ENCODE results near the gene C20orf204.
A peak's percentile ranks its signal among the peaks of the same experiment; 100 is the strongest.

The C20orf204 gene

DNA sequence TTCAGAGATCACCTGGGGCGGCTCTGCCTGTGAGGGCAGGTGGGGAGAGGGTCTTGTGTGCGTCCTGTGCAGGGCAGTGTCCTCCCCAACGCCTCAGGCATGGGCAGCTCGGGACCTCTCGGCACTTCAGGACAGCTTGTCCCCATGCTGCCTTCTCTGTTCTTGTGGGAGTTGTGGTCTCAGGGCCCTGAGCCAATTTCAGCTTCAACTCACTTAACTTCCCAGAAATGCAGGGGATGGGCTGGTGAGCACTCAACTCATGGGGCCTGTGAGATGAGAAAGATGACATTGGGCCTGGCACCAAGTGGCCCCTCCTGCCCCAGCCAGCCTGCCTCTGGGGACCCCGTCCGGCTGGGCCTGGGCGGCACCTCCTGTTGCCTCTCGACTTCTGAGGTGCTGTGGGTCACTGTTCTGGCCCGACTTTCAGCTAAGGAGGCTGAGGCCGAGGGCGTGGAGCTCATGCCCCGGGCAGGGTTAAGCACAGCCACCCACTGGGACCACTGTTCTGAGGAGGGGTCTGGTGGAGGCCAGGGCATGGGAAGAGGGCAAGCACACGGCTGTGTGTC is 36.6 kb downstream of the C20orf204 start:
- DNase-seq = no peak

DNA sequence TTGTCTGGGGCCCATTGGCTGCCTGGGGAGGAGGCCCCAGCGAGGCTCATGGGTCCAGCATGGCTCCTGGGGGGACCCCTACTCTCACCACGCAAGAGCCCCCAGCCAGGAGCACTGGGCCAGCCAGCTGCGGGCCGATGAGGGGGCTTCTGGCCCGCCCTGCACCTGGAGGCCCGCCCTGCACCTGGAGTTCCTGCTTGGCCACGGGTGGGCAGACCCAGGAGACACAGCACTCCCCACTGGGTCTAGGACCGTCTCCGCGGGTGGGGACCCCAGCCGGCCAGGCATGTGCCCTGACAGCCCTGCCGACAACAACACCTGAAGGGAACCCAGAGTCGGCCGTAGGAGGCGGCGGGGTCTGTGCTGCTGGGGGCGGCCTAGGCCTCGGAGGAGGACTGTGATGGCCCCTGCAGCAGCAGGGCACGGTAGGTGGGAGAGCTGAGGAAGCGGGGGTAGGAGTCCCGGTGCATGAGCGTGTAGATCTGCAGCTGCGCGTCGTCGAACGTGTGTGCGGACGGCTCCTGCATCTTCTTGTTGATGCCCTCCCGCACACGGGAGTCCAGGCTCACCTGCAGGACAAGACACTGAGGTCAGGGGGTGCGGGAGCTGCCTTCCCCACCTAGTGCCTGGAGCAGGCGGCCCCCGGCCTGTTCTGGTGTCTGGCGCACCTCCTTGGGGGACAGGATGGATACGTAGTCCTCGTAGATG is 37.6 kb downstream of the C20orf204 start:
- DNase-seq = no peak

DNA sequence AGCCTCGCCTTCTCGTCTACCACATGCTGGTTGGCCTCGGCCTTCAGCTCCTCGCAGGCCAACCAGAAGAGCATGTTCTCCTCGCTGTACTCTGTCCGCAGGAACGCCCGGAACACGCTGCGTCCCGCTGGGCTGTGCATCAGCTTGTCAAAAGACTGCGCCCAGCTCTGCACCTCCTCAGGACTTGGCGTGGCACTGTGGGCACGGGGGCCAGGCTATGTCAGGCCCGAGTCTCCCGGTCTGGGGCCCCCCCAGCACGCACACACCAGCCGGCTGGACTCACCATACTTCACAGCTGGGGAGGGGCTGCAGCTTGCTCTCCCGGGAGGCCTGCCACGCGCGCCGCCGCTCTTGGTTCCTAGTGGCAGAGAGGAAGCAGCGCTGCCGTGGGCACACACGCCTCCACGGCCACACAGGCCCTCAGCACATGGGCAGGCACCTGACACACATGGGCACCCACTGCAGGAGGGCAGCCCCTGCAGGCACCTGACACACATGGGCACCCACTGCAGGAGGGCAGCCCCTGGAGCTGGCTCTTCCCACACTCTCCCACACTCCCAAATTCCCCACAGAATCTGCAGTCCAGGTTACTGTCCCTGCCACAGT is 38.3 kb downstream of the C20orf204 start:
- DNase-seq = no peak

DNA sequence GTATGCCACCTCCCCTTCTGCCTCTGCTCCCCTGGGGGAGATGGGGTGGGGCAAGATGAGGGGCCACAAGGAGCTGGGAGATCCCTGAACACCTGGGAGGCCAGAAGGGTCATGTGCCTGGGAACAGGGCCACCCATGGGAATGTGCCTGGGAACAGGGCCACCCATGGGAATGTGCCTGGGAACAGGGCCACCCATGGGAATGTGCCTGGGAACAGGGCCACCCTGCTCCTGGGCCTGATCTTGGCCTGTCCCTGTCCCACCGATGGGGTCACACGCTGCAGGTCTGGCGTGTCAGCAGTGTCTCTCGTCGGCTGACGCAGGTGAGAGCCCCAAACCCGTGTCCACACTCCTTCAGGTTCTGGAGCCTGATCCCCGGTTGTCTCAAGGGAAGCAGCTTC is 39.0 kb downstream of the C20orf204 start:
- DNase-seq = no peak

DNA sequence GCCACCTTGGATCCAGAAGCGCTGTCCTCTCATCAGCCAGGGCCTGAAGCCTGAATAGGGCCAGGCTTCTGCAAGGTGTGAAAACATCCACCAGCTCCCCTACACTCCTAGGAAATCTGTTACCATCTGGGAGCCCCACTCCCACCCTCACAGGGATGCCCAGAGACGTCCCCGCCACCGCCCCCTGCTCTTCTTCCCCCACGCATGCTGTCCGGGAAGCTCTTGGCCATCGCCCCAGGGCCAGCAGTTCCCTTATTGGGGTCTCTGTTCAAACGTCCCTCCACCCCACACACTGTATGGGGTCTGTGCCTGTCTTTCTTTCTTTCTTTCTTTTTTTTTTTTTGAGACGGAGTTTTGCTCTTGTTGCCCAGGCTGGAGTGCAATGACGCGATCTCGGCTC is 39.6 kb downstream of the C20orf204 start:
- no peak for DNase-seq

DNA sequence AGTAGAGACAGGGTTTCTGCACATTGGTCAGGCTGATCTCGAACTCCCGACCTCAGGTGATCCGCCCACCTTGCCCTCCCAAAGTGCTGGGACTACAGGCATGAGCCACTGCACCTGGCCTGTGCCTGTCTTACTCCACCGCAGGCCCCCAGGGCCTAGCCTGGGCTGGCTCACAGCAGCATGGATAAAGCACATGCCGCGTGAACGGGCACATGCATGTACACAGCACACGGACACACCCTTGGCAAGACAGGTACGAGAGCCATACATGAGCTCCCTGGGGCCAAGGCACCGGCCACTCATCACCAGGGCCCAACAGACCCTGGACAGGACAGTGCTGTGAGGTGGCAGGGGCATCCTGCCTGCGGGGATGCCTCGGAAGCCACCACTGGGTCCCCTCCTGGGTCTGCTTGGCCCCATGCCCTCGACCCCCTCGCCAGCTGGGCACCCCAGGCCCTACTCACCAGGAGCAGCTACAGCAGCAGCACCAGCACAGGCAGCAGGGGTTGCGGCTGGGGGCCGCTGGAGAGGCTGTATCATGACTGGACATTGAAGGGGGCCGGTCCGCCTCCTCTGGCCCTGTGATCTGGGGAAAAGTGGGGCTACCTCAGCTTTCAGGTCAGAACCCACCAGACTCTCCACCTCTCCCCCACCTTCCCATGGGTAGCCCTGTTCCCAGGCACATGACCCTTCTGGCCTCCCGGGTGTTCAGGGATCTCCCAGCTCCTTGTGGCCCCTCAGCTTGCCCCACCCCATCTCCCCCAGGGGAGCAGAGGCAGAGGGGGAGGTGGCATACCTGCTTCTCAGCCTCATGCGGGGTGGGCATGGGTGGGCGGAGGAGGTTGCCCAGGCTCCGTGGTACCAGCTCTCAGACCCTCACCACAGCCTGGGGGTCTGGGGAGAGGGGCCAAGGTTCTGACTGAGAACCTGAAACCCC is 40.3 kb downstream of the C20orf204 start:
- no peak for DNase-seq

DNA sequence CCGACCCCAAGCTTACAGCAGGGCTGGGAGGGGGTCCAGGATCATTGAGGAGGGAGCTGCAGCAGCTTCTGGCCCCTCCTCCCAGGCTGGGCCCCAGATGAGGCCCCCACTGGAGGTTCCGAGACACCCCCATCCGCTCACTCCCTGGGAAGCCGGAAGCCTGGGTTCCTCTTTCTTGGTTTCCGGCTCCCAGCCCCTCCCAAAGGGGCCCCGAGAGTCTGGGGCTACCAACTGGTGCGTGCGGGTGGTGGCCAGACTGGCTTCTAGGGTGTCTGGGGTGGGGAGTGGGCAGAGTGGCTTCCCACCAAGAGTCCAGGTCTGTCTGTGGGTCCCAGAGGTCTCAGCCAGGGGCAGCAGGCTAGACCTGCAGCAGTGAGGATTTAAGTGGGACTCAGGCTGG is 41.1 kb downstream of the C20orf204 start:
- DNase-seq = peak; percentile 42

DNA sequence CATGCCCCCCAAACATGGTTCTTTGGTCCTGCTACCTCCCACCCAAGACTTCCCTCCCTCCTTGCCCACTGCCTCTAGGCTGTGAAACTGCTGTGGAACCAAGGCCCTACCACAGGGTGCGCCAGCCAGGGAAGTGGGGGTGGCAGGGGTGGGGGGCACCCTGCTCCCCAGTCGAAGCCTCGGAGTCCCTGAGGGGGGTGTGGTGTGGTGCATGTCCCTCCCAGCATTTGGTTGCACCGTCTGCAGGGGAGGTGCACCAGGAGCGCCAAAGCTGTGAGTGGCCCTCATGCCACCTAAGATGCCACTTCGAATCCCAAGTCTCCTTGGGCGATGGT is 41.5 kb downstream of the C20orf204 start:
- DNase-seq = no peak

DNA sequence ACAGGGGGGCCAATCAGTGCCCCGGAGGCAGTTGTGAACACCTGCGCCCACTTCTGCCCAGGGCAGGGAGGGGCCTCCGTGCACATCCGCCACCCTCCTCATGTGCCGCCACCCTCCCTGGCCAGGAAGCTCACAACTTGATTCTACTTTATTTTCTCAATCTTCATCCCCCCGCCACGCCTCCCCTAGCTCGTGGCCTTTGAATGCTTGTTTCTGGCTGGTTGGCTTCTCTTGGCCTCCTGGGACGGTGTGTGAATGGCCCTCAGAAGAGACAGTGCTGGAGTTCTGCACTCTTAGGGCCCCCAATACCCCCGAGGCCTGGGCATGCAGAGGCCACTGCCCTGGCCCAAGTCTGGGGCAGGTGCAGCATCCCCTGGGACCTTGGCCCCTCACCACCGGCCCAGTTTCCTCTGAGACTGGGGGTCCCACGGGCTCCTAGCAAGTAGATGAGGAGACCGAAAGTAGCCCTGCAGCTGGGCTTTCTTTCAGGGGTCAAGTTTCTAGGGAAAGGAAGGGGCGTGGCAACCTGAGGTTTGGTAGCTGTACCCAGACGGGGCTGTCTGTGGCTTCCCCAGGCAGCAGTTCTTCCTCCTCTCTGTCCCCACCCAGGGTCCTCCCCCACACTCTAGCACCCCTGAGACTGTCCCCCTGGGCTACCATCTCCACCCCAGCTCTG is 42.0 kb downstream of the C20orf204 start:
- DNase-seq = peak; percentile 63

DNA sequence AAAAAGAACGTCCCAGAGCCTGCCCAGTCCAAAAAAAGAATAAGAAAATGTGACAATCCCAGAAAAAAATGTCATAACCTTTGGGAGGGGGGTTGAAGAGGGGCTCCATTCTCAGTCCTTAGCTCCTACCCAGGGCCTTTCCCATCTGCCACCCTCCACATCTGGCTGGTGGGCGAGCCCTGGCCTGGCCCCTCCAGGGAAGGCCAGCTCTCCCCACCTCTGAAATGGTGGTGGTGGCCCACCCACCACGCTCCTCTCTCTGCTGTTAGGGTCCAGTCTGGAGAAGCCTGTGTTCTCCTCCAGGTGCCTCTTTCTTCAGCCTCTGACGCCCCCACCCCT is 42.9 kb downstream of the C20orf204 start:
- DNase-seq = no peak

DNA sequence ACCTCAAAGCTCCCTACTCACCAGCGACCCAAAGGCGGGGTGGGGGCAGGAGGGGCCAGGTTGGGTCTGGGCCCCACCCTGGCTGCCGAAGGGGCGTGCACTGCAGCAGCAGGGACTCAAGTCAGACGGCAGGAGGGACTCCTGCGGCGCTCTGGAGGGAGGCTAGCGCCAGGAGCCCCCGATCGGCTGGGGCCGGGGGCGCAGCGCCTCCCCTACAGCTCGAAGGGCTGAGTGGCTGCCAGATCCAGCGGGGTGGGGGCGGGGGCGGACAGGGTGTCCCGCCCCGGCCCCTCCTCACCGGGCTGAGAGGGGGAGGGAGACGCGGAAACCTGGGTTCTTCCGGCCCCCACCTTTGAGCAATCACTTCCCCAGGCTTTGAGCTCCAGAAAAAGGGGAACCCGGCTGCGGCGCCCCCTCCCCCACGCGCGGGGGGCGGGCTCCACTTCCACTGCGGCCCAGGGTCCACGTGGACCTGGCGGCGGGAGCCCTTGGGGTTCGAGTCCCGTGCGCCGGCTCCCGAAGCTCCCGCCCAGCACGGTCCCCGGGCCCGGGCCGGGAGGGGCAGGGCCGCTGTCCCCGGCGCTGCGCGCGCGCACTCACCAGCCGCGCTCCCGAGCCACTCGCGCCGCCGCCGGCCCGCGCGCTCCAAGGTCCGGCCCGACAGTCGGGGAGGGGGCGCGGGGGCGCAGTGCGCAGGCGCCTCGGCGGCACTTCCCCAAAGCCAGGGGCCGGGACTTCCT is 43.5 kb downstream of the C20orf204 start, which contains the start of gene RGS19:
RGS19 (minus strand) TSS at position 246 of the 740 bp plus-strand sequence. CDS start 2,632 bp downstream, outside the sequence.
- peak; percentile 77 for DNase-seq

DNA sequence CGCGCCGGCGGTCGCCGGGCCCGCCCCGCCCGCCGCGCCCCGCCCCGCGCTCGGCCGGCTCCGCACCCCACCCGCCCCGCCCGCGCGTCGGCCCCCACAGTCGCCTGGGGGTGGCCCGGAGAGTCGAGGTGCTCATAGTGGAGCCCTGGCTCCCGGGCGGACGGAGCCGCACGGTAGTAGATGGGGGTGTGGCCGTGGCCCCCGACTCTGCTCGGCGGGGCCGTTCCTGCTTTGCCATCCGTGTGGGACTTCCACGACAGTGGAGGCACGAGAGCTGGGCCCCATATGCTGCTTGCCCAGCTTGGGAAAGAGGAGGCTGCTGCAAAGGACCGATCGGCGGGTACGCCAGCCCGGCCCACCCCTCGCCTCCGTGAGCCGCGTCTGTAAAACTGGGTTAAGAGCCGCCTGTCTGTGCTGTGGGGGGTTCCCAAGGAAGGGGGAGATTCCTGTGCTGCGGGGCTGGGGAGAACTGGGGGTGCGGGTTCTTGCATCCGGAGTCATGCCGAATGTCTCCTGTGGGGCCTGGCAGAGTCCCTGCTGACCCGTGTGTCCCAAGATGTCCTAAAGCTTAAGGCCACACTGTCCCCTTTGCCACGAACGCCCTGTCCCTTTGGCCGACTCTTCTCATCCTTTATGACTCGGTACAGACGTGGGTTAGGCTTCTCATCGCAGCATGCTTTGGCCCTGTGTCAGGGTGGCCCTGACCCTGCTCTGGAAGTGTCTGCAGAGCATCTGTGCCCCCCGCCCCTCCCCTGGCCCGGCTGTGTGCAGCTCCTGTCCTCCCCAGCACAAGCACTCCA is 44.2 kb downstream of the C20orf204 start, which contains the start of gene OPRL1:
OPRL1 (plus strand) TSS at position 70 of the 800 bp plus-strand sequence. CDS start 12,639 bp downstream, outside the sequence.
- peak; percentile 57 for DNase-seq

DNA sequence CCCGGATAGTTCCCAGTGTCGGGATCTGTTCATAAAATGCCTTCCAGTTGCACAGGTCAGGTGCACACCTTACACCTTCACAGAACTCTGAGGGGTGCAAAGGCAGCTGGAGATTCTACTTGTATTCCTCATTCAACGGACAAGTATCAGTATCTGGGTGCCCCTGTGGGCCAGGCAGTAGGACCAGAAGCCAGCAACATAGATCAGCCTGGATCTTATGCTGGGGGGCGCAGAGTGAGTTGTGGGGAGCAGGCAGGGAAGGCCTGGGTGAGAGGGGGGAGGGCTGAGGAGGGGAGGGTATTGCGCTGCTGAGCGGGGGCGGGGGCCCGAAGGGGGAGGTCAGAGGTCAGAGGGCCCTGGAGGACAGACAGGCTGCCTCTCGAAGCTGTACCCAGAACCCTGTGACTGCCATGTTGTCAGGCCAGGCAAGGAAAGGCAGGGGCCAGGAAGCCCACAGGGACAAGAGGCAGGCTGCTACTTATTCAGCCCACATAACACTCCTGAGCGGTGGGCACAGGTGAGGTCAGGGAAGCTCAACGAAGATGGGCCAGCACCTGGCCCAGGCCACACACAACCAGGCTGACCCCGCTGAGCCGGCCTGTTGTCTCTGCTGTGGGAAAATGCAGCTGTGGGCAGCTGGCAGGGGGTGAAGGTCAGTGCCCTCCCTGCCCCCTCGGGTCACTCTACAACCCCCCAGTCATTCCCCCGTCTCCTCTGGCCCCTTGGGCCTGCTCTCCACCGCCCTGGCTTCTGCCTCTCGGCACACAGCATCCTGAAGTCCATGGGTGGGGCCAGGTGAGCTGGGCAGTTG is 45.0 kb downstream of the C20orf204 start:
- no peak for DNase-seq

DNA sequence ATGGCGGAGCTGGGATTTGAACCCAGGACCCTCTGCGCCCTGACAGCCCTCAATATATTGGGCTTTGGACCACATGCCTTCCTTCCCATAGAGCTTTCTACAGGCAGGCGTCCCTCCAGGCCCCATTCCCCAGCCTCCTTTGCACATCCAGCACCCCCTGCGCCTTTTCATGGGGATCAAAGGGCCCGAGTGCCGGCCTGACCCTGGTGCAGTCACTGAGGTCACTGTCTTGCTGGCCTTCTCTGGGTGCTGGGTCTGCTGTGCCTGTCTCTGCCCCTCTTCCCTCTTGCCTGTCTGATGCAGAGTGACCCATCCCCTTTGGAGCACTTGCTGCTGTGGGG is 45.6 kb downstream of the C20orf204 start:
- no peak for DNase-seq

DNA sequence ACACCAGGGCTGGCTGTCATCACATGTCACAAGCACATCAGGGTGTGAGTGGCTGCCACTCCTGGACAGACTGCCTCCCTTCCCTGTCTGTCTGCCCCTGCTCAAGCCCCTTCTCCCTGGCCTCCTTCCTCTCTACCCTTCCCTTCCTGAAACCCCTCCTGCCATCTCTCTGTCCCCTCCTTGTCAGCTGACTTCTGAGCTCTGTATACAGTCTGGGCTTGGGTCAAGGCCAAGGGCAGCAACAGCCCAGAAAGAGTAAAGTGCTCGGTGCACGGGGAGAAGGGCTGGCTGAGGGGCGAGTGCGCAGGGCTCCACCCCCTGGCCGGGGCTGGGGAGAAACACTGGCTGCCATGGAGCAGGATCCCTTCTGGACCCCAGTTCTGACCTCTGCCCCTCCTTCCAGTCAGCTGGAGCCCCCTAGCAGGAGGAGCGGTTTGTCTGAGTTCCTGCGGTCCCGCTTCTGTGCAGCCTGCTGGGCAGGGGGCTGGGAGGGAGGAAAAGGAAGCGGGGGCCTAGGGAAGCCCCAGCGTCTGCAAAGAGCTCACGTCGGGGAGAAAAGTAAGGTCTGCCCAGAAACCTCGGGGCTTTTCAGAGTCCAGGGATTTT is 46.2 kb downstream of the C20orf204 start:
- DNase-seq = no peak

DNA sequence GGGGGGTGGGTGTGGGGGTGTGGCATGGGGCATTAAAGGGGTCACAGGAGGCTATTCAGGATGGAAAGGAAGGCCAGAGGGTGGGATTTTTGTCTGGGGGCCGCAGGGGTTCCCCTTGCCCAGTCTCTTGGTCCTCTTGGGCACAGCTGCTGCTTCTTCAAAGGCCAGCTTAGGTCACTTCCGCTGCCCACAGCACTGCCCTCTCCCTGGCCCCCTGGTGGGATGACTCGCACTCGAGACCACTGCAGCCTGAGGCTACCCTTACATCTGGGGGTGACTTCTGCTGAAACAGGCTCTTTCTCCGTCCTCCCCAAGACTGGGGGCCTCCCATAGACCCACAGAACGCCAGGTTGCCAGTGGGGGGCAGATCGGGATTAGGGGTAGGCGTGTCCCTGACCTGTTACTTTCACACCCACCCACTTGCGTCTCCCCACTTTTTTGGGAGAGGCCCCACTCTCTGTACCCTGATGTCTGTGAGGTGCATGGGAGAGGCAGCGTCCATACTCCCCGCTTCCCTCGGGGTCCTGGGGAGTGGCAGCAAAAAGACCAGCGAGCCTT is 46.9 kb downstream of the C20orf204 start:
- DNase-seq = no peak

DNA sequence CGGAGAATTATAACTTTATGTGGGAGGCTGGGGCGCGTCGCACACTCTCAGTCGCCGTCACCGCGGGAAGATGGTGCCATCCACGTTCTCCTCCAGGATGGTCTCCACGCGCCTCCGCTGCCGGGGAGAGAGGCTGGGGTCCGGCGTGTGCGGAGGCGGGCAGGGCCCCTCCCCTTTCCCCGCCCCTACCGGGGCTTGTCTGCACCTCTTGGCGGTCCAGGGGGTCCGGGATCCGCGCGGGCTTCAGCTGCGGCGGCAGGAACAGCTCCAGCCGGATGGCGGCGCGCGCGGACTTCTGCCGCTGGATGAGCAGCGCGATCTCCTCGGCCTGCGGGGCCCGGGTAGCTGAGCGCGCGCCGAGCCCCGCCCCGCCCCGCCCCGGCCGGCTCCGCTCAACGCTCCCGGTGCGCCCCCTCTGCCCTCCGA is 47.4 kb downstream of the C20orf204 start:
- DNase-seq = peak; percentile 78

DNA sequence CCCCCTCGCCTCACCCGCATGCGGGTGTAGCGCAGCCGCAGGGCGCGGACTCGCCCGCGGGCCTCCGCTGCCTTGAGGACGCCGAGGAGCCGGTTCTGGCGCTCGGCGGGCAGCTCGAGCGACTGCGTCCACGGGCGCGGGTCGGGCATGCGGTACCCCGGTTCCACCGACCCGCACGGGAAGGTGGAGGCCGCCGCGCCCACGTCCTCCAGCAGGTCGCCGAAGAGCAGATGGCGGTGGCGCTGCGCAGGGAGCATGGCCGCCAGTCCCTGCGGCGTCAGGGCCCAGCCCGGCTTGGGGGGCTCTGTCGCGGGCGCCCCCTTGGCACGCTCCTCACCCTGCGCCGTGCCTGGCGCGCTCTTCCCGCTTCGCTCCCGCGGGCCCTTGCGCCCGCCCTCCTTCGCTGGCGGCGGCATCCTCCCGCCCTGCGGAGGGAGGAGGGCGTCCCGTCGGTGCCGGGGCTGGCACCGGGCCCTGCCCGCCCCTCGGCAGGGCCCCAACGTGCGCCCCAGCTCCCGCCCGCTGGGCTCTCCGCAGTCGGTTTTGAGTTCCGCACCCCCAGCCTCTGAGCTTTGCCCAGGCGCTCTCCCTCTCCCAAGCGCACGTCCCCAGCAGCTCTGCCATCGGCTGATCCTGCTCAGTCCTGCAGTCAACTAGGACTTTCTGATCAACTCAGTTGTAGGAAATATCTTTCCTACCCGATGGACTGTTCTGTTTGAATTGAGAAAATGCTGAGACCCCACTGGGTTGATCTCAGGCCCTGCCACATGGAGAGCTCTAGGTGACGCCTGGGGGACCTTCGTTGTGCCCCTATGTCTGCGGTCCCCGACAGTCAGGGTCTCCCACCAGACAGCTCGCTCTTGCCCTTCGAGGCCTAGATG is 48.1 kb downstream of the C20orf204 start, which contains the start of gene LKAAEAR1:
LKAAEAR1 (minus strand) TSS at position 595 of the 881 bp plus-strand sequence; CDS start at position 416, 179 bp downstream.
- no peak for DNase-seq
